ENCODE data around the gene TREH.

TREH gene

GRCh38 chr11:118646393-118646792, 33.1 kb downstream of the TREH start:
- no peak for DNase-seq (ENCODE audit: low spot score)

- DNase-seq (ENCODE audit: low spot score) = no peak
These were observed 34.3 kb downstream of the TREH start for GRCh38 chr11:118645066-118645715.

GRCh38 chr11:118644496-118644895, 35.0 kb downstream of the TREH start:
- DNase-seq (ENCODE audit: low spot score) = no peak

- DNase-seq (ENCODE audit: low spot score) = no peak
These were observed 35.5 kb downstream of the TREH start for GRCh38 chr11:118643995-118644345.

- DNase-seq (ENCODE audit: low spot score) = no peak
These were observed 36.1 kb downstream of the TREH start for GRCh38 chr11:118643142-118643994.

- DNase-seq (ENCODE audit: low spot score) = no peak
These were observed 37.9 kb downstream of the TREH start for GRCh38 chr11:118641397-118642019.

- no peak for DNase-seq (ENCODE audit: low spot score)
These were observed 38.9 kb downstream of the TREH start for GRCh38 chr11:118640332-118641154.

GRCh38 chr11:118639899-118640298, 39.6 kb downstream of the TREH start:
- no peak for DNase-seq (ENCODE audit: low spot score)

- no peak for DNase-seq (ENCODE audit: low spot score)
These were observed 40.7 kb downstream of the TREH start for GRCh38 chr11:118638726-118639125.

- DNase-seq (ENCODE audit: low spot score) = no peak
These were observed 42.7 kb downstream of the TREH start for GRCh38 chr11:118636569-118637290.

- no peak for DNase-seq (ENCODE audit: low spot score)
These were observed 43.8 kb downstream of the TREH start for GRCh38 chr11:118635642-118636041.

- no peak for DNase-seq (ENCODE audit: low spot score)
These were observed 44.2 kb downstream of the TREH start for GRCh38 chr11:118635237-118635591.

- DNase-seq (ENCODE audit: low spot score) = no peak
These were observed 44.8 kb downstream of the TREH start for GRCh38 chr11:118634431-118635236.

- no peak for DNase-seq (ENCODE audit: low spot score)
These were observed 45.5 kb downstream of the TREH start for GRCh38 chr11:118633979-118634378.

GRCh38 chr11:118633319-118633690, 46.1 kb downstream of the TREH start:
- DNase-seq (ENCODE audit: low spot score) = no peak

- no peak for DNase-seq (ENCODE audit: low spot score)
These were observed 46.7 kb downstream of the TREH start for GRCh38 chr11:118632577-118633318.

- DNase-seq (ENCODE audit: low spot score) = no peak
These were observed 48.1 kb downstream of the TREH start for GRCh38 chr11:118631142-118631909.

GRCh38 chr11:118629761-118630661, 49.4 kb downstream of the TREH start:
- no peak for DNase-seq (ENCODE audit: low spot score)

Data from pons (tissue), 1 donor.